Muscle layer of duodenum (tissue), 2 donors: ENCODE measurements around the gene PTPRO.

ENCODE experiments used
- H3K27ac ChIP-seq: one replicate; pipeline ENCODE4 v1.7.0; 2013; ENCODE audit warnings: mild to moderate bottlenecking, low read length
- H3K27me3 ChIP-seq: one replicate; pipeline ENCODE4 v1.7.0; 2013; ENCODE audit warnings: low read depth, mild to moderate bottlenecking, control low read depth, low read length
- H3K36me3 ChIP-seq, 2 donors: one replicate each; pipeline ENCODE4 v1.7.0; 2013; ENCODE audit warnings: low read length in 2 of 2, control low read depth in 1 of 2, mild to moderate bottlenecking in 1 of 2; ENCODE audit not compliant: insufficient read depth in 2 of 2, control insufficient read depth in 1 of 2
- H3K4me1 ChIP-seq, 2 donors: one replicate each; pipeline ENCODE4 v1.7.0; 2013; ENCODE audit warnings: low read length in 2 of 2, mild to moderate bottlenecking in 2 of 2, control low read depth in 1 of 2, moderate library complexity in 1 of 2; ENCODE audit not compliant: insufficient read depth in 2 of 2, control insufficient read depth in 1 of 2
- H3K4me3 ChIP-seq, 2 donors: one replicate each; pipeline ENCODE4 v1.7.0; 2013; ENCODE audit warnings: low read length in 2 of 2, low read depth in 1 of 2, mild to moderate bottlenecking in 1 of 2
- H3K9me3 ChIP-seq, 2 donors: one replicate each; pipeline ENCODE4 v1.7.0; 2013; ENCODE audit warnings: low read length in 2 of 2, control low read depth in 1 of 2, mild to moderate bottlenecking in 1 of 2; ENCODE audit not compliant: control insufficient read depth in 1 of 2
- donor health status: healthy.

PTPRO gene

GRCh38 chr12:15527201-15528080 lies 205.1 kb downstream of the PTPRO start:
- Histone ChIP-seq H3K4me3 (no peak overlapping the region), H3K27ac (no peak overlapping the region), H3K27me3 (no peaks in the 10 kb centered on the region), H3K4me1 (no peaks in the 10 kb centered on the region), H3K9me3 (peaks cover 0 to 6% of the 10 kb centered on the region in 2 donors), H3K36me3 (no peaks in the 10 kb centered on the region)

DNA sequence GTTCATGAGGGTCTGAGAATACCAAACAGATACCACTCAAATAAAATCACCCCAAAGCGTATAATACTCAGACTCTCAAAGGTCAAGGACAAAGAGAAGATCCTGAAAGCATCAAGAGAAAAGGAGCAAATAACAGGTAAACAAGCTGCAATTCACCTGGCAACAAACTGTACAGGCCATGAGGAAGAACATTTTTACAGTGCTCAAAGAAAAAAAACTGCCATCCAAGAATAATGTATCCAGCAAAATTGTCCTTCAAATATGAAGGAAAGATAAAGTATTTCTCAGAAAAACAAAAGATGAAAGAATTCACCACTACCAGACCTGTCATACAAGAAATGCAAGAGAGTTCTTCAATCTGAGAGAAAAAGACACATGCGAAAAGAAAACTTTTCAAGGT lies 206.4 kb downstream of the PTPRO start:
- H3K9me3 ChIP-seq = peaks cover 0 to 6% of the 10 kb centered on the region in 2 donors
- no peaks in the 10 kb centered on the region for H3K27me3 ChIP-seq
- H3K27ac ChIP-seq = no peak overlapping the region
- no peaks in the 10 kb centered on the region for H3K4me1 ChIP-seq
- H3K36me3 ChIP-seq = no peaks in the 10 kb centered on the region
- no peak overlapping the region for H3K4me3 ChIP-seq

DNA sequence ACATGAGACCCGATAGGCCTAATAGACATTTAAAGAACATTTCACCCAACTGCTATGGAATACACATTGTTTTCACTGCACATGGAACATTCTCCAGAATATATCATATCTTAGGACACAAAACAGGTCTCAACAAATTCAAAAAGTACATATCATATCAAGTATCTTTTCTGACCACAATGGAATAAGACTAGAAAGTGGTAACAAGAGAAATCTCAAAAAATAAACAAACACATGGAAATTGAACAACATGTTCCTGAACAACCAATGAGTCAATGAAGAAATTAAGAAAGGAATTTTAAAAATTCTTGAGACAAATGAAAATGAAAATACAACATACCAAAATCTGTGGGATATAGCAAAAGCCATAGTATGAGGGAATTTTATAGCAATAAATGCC lies 208.1 kb downstream of the PTPRO start:
- no peaks in the 10 kb centered on the region for H3K27me3 ChIP-seq
- no peaks in the 10 kb centered on the region for H3K36me3 ChIP-seq
- H3K9me3 ChIP-seq = peaks cover 0 to 6% of the 10 kb centered on the region in 2 donors
- H3K4me1 ChIP-seq = no peaks in the 10 kb centered on the region
- H3K27ac ChIP-seq = no peak overlapping the region
- no peak overlapping the region for H3K4me3 ChIP-seq

DNA sequence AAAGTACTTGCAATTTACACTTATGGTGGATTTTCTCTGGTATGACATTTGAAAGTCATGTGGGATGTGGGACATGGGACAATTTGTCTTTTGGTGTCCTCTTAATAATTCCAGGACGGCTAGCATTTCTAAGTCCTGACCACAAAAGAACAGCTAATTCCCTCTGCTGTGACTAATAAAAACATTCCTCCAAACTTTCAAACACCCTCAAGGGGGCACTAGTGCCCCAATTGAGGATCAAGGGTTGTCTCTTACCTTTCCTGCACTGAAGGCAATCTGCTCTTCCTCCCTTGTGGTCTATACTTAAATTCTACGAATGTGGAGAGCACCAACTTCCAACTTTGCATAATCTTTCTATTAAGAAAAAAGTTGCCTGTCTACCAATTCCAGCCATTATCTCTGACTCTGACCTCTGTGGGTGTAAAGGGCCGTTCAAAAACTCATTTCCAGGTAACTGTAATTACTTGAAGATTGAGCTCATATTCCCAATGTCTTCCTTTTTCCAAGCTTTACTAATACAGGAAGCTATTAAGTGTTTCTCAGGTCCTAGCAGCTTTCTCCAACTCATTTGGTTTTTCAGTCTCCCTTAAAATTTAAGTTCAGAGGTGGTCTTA lies 210.2 kb downstream of the PTPRO start:
- Histone ChIP-seq H3K9me3 (peaks cover 0 to 6% of the 10 kb centered on the region in 2 donors), H3K4me1 (no peaks in the 10 kb centered on the region), H3K27me3 (no peaks in the 10 kb centered on the region), H3K27ac (no peak overlapping the region), H3K36me3 (no peaks in the 10 kb centered on the region), H3K4me3 (no peak overlapping the region)

- H3K4me3 ChIP-seq = peak overlapping the region in 1 of 2 donors; percentile 16
- no peaks in the 10 kb centered on the region for H3K36me3 ChIP-seq
- no peaks in the 10 kb centered on the region for H3K4me1 ChIP-seq
- no peaks in the 10 kb centered on the region for H3K9me3 ChIP-seq
- peak overlapping the region; percentile 24 for H3K27ac ChIP-seq
- H3K27me3 ChIP-seq = no peaks in the 10 kb centered on the region
Measured at GRCh38 chr12:15534322-15534721, 212.0 kb downstream of the PTPRO start.

DNA sequence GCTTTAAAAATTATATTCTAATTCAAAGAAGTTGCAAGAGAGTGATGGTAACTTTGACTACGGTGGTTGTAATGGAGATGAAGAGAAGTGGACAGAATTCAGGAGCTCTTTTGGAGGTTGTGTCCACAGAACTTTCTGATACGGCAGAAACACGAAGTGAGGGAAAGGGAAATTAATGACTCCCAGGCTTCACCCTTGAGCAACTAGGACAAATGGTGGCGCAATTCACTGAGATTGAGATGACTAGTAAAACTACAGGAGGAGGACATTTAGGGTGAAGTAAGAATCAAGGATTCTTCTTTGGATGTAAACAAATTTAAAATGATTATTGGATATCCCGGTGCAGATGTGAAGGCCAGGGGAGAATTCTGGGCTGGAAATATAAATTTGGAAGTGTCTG lies 212.6 kb downstream of the PTPRO start:
- H3K27ac ChIP-seq = peak overlapping the region; percentile 24
- no peaks in the 10 kb centered on the region for H3K9me3 ChIP-seq
- no peaks in the 10 kb centered on the region for H3K4me1 ChIP-seq
- H3K36me3 ChIP-seq = no peaks in the 10 kb centered on the region
- H3K4me3 ChIP-seq = no peak overlapping the region
- H3K27me3 ChIP-seq = no peaks in the 10 kb centered on the region

GRCh38 chr12:15535352-15535781 lies 213.1 kb downstream of the PTPRO start:
- Histone ChIP-seq H3K36me3 (no peaks in the 10 kb centered on the region), H3K4me1 (no peaks in the 10 kb centered on the region), H3K27ac (no peak overlapping the region), H3K27me3 (no peaks in the 10 kb centered on the region), H3K9me3 (no peaks in the 10 kb centered on the region), H3K4me3 (no peak overlapping the region)

DNA sequence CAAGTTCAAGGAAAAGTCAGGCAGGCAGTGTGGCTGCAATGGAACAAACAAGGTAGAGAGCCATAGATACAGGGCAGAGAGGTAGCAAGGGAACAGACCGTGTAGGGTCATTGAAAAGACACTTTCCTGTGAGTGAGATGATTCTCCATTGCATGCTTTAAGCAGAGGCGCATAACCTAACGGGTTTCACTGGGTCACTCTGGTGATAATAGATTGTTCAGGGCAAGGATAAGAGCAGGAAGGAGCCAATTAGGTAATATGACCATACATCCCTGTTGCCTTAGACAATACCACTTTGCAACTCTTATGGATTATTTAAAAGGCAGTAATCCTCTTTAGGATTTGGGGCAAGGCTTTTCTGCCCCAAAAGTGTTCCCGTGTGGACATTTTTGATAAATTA lies 214.1 kb downstream of the PTPRO start:
- H3K4me3 ChIP-seq = no peak overlapping the region
- no peaks in the 10 kb centered on the region for H3K36me3 ChIP-seq
- H3K27ac ChIP-seq = no peak overlapping the region
- H3K27me3 ChIP-seq = no peaks in the 10 kb centered on the region
- H3K9me3 ChIP-seq = no peaks in the 10 kb centered on the region
- no peaks in the 10 kb centered on the region for H3K4me1 ChIP-seq

DNA sequence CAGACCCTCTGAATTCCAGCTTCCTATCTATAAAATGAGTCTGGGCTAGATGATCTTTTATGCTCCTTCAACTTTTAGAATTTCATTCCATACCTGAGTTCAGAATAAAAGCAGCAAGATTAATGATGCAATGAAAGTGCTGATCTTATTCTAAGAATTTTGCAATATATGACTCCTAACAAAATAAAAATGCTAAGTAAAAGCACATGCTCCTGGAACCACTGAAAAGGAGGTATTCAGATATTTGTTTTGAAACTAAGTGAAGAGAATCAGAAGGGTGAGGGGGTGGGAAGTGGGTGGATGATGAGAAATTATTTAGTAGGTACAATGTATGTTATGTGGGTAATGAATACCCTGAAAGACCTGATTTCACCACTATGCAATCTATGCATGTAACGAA lies 216.6 kb downstream of the PTPRO start:
- Histone ChIP-seq H3K9me3 (no peaks in the 10 kb centered on the region), H3K4me1 (no peaks in the 10 kb centered on the region), H3K36me3 (no peaks in the 10 kb centered on the region), H3K27me3 (no peaks in the 10 kb centered on the region), H3K27ac (no peak overlapping the region), H3K4me3 (no peak overlapping the region)

- H3K4me1 ChIP-seq = no peaks in the 10 kb centered on the region
- no peak overlapping the region for H3K4me3 ChIP-seq
- H3K27me3 ChIP-seq = no peaks in the 10 kb centered on the region
- no peaks in the 10 kb centered on the region for H3K36me3 ChIP-seq
- no peaks in the 10 kb centered on the region for H3K9me3 ChIP-seq
- no peak overlapping the region for H3K27ac ChIP-seq
Measured at GRCh38 chr12:15540005-15540404, 217.7 kb downstream of the PTPRO start.

- Histone ChIP-seq H3K4me3 (no peak overlapping the region), H3K36me3 (no peaks in the 10 kb centered on the region), H3K4me1 (no peaks in the 10 kb centered on the region), H3K27me3 (no peaks in the 10 kb centered on the region), H3K27ac (no peak overlapping the region), H3K9me3 (no peaks in the 10 kb centered on the region)
Measured at GRCh38 chr12:15540469-15540872, 218.2 kb downstream of the PTPRO start.
